Endothelial cell of umbilical vein (primary cell): Measurements from ENCODE around the gene TM4SF5. TPM values are rescaled to one million over a fixed set of nuclear protein-coding genes. Genes with fewer than 3 reads are reported as not detected.

Experiments used
- BruUV-seq: library from RNA; stranded (reverse); fragments of 400-500 nt; replicated peaks from 2 replicates; lab custom pipeline; 2021; lab: Mats Ljungman, UMichigan
- CTCF ChIA-PET: fragments of 300-600, 350-600 bp; sonication (Branson Sonifier 250); formaldehyde crosslinking; loops from one replicate; lab custom pipeline; 2021; ENCODE audit warnings: antibody characterized with exemption, inconsistent platforms; lab: Charles Lee
- POLR2A ChIA-PET: fragments of 300-600, 350-600 bp; sonication (Branson Sonifier 250); formaldehyde crosslinking; loops from one replicate; lab custom pipeline; 2021; ENCODE audit warnings: antibody characterized with exemption, inconsistent platforms; lab: Charles Lee
- DNase-seq: peaks from one replicate; pipeline ENCODE4 v3.0.0-alpha.2; 2011; ENCODE audit warnings: low read depth, low spot score
- FAIRE-seq: peaks from 2 replicates; lab custom pipeline; 2011; peaks lifted over from hg19 to GRCh38; lab: Jason Lieb, UNC
- H2AFZ ChIP-seq: 2 replicates; pipeline ENCODE4 v1.6.0; 2012; ENCODE audit warnings: low read depth, low read length, control low read depth, inconsistent platforms
- H3K27ac ChIP-seq: 2 replicates; pipeline ENCODE4 v1.5.1; 2011; ENCODE audit warnings: low read depth, mild to moderate bottlenecking, control low read depth, low read length, moderate library complexity; ENCODE audit not compliant: insufficient read depth
- H3K27me3 ChIP-seq, 2 experiments: 2 replicates each; pipeline versions ENCODE4 v1.6.0 to v1.6.1; 2011; ENCODE audit warnings: low read length in 2 of 2, mixed read lengths in 1 of 2; ENCODE audit not compliant: control insufficient read depth in 2 of 2, insufficient read depth in 2 of 2
- H3K36me3 ChIP-seq, 2 experiments: 2 replicates in 1 of 2; 3 replicates in 1 of 2; pipeline ENCODE4 v1.5.1; 2011; ENCODE audit warnings: low read length in 2 of 2, mild to moderate bottlenecking in 1 of 2, moderate library complexity in 1 of 2; ENCODE audit not compliant: control insufficient read depth in 2 of 2, insufficient read depth in 2 of 2; ENCODE audit errors: extremely low read depth in 1 of 2
- H3K4me1 ChIP-seq: 3 replicates; pipeline ENCODE4 v1.5.1; 2011; ENCODE audit warnings: mild to moderate bottlenecking, low read length; ENCODE audit not compliant: control insufficient read depth, insufficient read depth; ENCODE audit errors: extremely low read depth
- H3K4me2 ChIP-seq: 2 replicates; pipeline ENCODE4 v1.6.1; 2011; ENCODE audit warnings: low read length, control low read depth, mixed read lengths; ENCODE audit not compliant: insufficient read depth
- H3K4me3 ChIP-seq, 3 experiments: fragments of 200-600 bp in 1 of 3; sonication (generic), shearing (Covaris generic) in 1 of 3; replicated peaks in 1 of 3; 2 replicates each; pipeline ENCODE4 v1.5.1; 2011 to 2016; ENCODE audit warnings: control low read depth in 3 of 3, low read length in 3 of 3, mild to moderate bottlenecking in 2 of 3, inconsistent platforms in 1 of 3, low read depth in 1 of 3, moderate library complexity in 1 of 3; ENCODE audit not compliant: insufficient read depth in 1 of 3
- H3K79me2 ChIP-seq: 2 replicates; pipeline ENCODE4 v1.6.0; 2012; ENCODE audit warnings: low read length, inconsistent platforms; ENCODE audit not compliant: control insufficient read depth, insufficient read depth
- H3K9ac ChIP-seq: replicated peaks from 2 replicates; pipeline ENCODE3; 2011; ENCODE audit warnings: low read length, control low read depth; ENCODE audit not compliant: insufficient read depth; ENCODE audit errors: extremely low read depth
- H3K9me1 ChIP-seq: replicated peaks from 3 replicates; pipeline ENCODE4 v1.6.0; 2011; ENCODE audit warnings: mild to moderate bottlenecking, low read length; ENCODE audit not compliant: control insufficient read depth, insufficient read depth; ENCODE audit errors: extremely low read depth
- H3K9me3 ChIP-seq: replicated peaks from 2 replicates; pipeline ENCODE4 v1.5.1; 2012; ENCODE audit warnings: low read length, inconsistent platforms; ENCODE audit not compliant: control insufficient read depth, insufficient read depth
- H4K20me1 ChIP-seq: replicated peaks from 2 replicates; pipeline ENCODE3; 2011; ENCODE audit warnings: mild to moderate bottlenecking, low read length; ENCODE audit not compliant: control insufficient read depth, insufficient read depth; ENCODE audit errors: extremely low read depth
- EZH2 ChIP-seq: IDR thresholded peaks from 2 replicates; pipeline ENCODE4 v1.6.1; 2012; ENCODE audit warnings: borderline replicate concordance, low read depth, mild to moderate bottlenecking, moderate library complexity, low read length, inconsistent platforms; ENCODE audit not compliant: severe bottlenecking
- FOS ChIP-seq: IDR thresholded peaks from 2 replicates; pipeline ENCODE4 v1.6.1; 2011; ENCODE audit warnings: mild to moderate bottlenecking, low read length, moderate library complexity, borderline replicate concordance; ENCODE audit not compliant: insufficient read depth
- GATA2 ChIP-seq: IDR thresholded peaks from 2 replicates; pipeline ENCODE4 v1.7.0; 2011; ENCODE audit warnings: low read depth, mild to moderate bottlenecking, moderate library complexity, mixed read lengths, low read length; ENCODE audit not compliant: insufficient read length, insufficient read depth
- JUN ChIP-seq: IDR thresholded peaks from 2 replicates; pipeline ENCODE4 v1.6.1; 2011; ENCODE audit warnings: borderline replicate concordance, low read depth; ENCODE audit not compliant: insufficient read length, insufficient read depth
- MYC ChIP-seq: IDR thresholded peaks from one replicate; pipeline ENCODE4 v1.6.1; 2011; ENCODE audit warnings: mild to moderate bottlenecking, low read depth, low read length
- POLR2A ChIP-seq: IDR thresholded peaks from 2 replicates; pipeline ENCODE4 v1.6.1; 2012; ENCODE audit warnings: low read depth, mild to moderate bottlenecking, control low read depth, low read length
- POLR2AphosphoS5 ChIP-seq: IDR thresholded peaks from 2 replicates; pipeline ENCODE4 v1.6.1; 2012; ENCODE audit warnings: low read depth, mild to moderate bottlenecking, control low read depth, low read length, moderate library complexity; ENCODE audit not compliant: insufficient read depth
- dilution Hi-C: fragments of 300-500 bp; cut with MboI; formaldehyde crosslinking; loops from one replicate; pipeline ENCODE4 v1.15.0; 2019; ENCODE audit warnings: low sequenced_read_pairs; ENCODE audit not compliant: extremely low pct_ligation_motif_present
- intact Hi-C: fragments of 100-400 bp; cut with micrococcal nuclease; formaldehyde crosslinking; loops from one replicate; pipeline ENCODE4 v1.10.0; 2022
- polyA plus RNA-seq, 4 experiments: library from polyadenylated mRNA; depleted of rRNA in 3 of 4; stranded (reverse) in 3 of 4; unstranded in 1 of 4; fragments of >200 nt; gene quantifications; 2 replicates each; pipeline versions ENCODE4 v1.2.1 to v1.2.3, GENCODE V29; 2011 to 2012; ENCODE audit warnings: missing spikeins in 1 of 4
- total RNA-seq: library from RNA; stranded (reverse); gene quantifications from 2 replicates; pipeline ENCODE4 v1.2.3, GENCODE V29; 2021
- TF ChIP-seq, protein P1 (sequence below), 2 donors: IDR thresholded peaks; 1 replicate in 1 of 2; 2 replicates in 1 of 2; pipeline ENCODE4 v1.5.1; 2011; ENCODE audit warnings: low read length in 2 of 2, mild to moderate bottlenecking in 2 of 2, moderate library complexity in 2 of 2, control low read depth in 1 of 2, inconsistent platforms in 1 of 2, low read depth in 1 of 2; ENCODE audit not compliant: insufficient read depth in 1 of 2; ENCODE audit errors: extremely low read depth in 1 of 2
- TF ChIP-seq, protein P2 (sequence below): IDR thresholded peaks from 2 replicates; pipeline ENCODE4 v1.6.1; 2011; ENCODE audit not compliant: insufficient read depth, insufficient read length

The TM4SF5 gene
- total and polyA plus RNA-seq, 2 donors (not counting 3 experiments of a cell fraction or from before 2014, with no cell fraction given): not detected

DNA sequence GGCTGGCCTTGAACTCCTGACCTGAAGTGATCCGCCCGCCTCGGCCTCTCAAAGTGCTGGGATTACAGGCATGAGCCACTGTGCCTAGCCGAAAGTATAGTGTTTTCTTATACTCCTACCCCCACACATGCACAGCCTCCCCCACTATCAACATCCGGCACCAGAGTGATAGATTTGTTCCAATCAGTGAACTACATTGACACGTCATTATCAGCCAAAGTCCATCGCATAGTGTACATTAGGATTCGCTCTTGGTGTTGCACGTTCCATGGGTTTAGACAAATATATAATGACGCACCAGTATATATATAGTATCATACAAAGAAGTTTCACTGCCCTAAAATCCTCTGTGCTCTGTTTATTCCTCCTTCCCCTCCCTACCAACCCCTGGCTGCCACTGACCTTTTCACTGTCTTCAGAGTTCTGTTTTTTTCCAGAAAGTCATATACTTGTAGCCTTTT, 11.9 kb upstream of the TM4SF5 start:
- no peak overlapping the region for H3K27ac ChIP-seq
- H3K27me3 ChIP-seq: peaks cover 7 to 9% of the 10 kb centered on the region in 2 experiments
- H3K79me2 ChIP-seq: no peaks in the 10 kb centered on the region
- no peak for TF ChIP-seq EZH2
- TF ChIP-seq POLR2A: no peak
- TF ChIP-seq, protein P1, sequence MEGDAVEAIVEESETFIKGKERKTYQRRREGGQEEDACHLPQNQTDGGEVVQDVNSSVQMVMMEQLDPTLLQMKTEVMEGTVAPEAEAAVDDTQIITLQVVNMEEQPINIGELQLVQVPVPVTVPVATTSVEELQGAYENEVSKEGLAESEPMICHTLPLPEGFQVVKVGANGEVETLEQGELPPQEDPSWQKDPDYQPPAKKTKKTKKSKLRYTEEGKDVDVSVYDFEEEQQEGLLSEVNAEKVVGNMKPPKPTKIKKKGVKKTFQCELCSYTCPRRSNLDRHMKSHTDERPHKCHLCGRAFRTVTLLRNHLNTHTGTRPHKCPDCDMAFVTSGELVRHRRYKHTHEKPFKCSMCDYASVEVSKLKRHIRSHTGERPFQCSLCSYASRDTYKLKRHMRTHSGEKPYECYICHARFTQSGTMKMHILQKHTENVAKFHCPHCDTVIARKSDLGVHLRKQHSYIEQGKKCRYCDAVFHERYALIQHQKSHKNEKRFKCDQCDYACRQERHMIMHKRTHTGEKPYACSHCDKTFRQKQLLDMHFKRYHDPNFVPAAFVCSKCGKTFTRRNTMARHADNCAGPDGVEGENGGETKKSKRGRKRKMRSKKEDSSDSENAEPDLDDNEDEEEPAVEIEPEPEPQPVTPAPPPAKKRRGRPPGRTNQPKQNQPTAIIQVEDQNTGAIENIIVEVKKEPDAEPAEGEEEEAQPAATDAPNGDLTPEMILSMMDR (IDR thresholded peaks at IDR 0.05; ENCODE audit: extremely low read depth in 1 of 2, insufficient read depth in 1 of 2, low read depth in 1 of 2, low read length in 2 of 2): no peak
- TF ChIP-seq, protein P2, sequence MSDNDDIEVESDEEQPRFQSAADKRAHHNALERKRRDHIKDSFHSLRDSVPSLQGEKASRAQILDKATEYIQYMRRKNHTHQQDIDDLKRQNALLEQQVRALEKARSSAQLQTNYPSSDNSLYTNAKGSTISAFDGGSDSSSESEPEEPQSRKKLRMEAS: no peak
- TF ChIP-seq FOS: no peak
- TF ChIP-seq GATA2: no peak
- no peak for TF ChIP-seq POLR2AphosphoS5
- no peak for TF ChIP-seq MYC
- TF ChIP-seq JUN: no peak
- no peak overlapping the region for H3K4me3 ChIP-seq
- no peak overlapping the region for H3K9ac ChIP-seq
- DNase-seq (no peak), FAIRE-seq (no peak)
- POLR2A ChIA-PET: no interaction called here
- H3K4me1 ChIP-seq: no peaks in the 10 kb centered on the region
- H2AFZ ChIP-seq: no peak overlapping the region
- H3K9me1 ChIP-seq: no peaks in the 10 kb centered on the region
- H4K20me1 ChIP-seq: no peaks in the 10 kb centered on the region
- CTCF ChIA-PET: no interaction called here
- H3K36me3 ChIP-seq: no peaks in the 10 kb centered on the region
- intact Hi-C loops (no loop called here), dilution Hi-C loops (no loop called here)
- BruUV-seq: no TSS peak
- no peaks in the 10 kb centered on the region for H3K9me3 ChIP-seq
- no peak overlapping the region for H3K4me2 ChIP-seq
